Measurements from ENCODE around the gene BEST1. TPM values are rescaled to one million over a fixed set of nuclear protein-coding genes. Genes with fewer than 3 reads are reported as not detected.

Gene BEST1
- total and polyA plus RNA-seq, 2 of the 13 experiments (the other 11 are each of a cell fraction or from before 2014, with no cell fraction given): 0.09 to 0.65 TPM

- TF ChIP-seq KLF6 (CRISPR knock-in tag; IDR thresholded peaks at IDR 0.05) (peak; percentile 50; the same call in 1 of the 2 replicates), RXRA (CRISPR knock-in tag; IDR thresholded peaks at IDR 0.05) (peak; percentile 61; the same call in 1 of the 2 replicates), ZNF263 (CRISPR knock-in tag; IDR thresholded peaks at IDR 0.05) (peak; percentile 49; the same call in 1 of the 2 replicates), RBAK (CRISPR knock-in tag; IDR thresholded peaks at IDR 0.05) (0 out of 2 replicates have a peak, but pooled peaks have one; percentile 51), GFI1 (CRISPR knock-in tag; IDR thresholded peaks at IDR 0.05; ENCODE audit: borderline replicate concordance) (peak; percentile 74), ZMAT3 (CRISPR knock-in tag; conservative IDR thresholded peaks at IDR 0.05) (peak; percentile 47; the same call in 1 of the 2 replicates), NFAT5 (CRISPR knock-in tag; IDR thresholded peaks at IDR 0.05) (no peak), ZNF747 (CRISPR knock-in tag; IDR thresholded peaks at IDR 0.05; ENCODE audit: borderline replicate concordance) (no peak), AGO1 (IDR thresholded peaks at IDR 0.05; ENCODE audit: low read depth, low read length, poor library complexity, severe bottlenecking) (no peak), ZNF354B (CRISPR knock-in tag; IDR thresholded peaks at IDR 0.05) (no peak), MYNN (CRISPR knock-in tag; IDR thresholded peaks at IDR 0.05; ENCODE audit: low read depth) (no peak), ARID4A (CRISPR knock-in tag; IDR thresholded peaks at IDR 0.05; ENCODE audit: borderline replicate concordance) (peak; percentile 39; the same call in 1 of the 2 replicates), CREB1 (IDR thresholded peaks at IDR 0.05) (no peak), CREB1 (CRISPR knock-in tag; IDR thresholded peaks at IDR 0.05) (0 out of 2 replicates have a peak, but pooled peaks have one; percentile 14)
- TF ChIP-seq, protein P1, sequence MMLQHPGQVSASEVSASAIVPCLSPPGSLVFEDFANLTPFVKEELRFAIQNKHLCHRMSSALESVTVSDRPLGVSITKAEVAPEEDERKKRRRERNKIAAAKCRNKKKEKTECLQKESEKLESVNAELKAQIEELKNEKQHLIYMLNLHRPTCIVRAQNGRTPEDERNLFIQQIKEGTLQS (CRISPR knock-in tag; IDR thresholded peaks at IDR 0.05): no peak
- TF ChIP-seq, protein P2, sequence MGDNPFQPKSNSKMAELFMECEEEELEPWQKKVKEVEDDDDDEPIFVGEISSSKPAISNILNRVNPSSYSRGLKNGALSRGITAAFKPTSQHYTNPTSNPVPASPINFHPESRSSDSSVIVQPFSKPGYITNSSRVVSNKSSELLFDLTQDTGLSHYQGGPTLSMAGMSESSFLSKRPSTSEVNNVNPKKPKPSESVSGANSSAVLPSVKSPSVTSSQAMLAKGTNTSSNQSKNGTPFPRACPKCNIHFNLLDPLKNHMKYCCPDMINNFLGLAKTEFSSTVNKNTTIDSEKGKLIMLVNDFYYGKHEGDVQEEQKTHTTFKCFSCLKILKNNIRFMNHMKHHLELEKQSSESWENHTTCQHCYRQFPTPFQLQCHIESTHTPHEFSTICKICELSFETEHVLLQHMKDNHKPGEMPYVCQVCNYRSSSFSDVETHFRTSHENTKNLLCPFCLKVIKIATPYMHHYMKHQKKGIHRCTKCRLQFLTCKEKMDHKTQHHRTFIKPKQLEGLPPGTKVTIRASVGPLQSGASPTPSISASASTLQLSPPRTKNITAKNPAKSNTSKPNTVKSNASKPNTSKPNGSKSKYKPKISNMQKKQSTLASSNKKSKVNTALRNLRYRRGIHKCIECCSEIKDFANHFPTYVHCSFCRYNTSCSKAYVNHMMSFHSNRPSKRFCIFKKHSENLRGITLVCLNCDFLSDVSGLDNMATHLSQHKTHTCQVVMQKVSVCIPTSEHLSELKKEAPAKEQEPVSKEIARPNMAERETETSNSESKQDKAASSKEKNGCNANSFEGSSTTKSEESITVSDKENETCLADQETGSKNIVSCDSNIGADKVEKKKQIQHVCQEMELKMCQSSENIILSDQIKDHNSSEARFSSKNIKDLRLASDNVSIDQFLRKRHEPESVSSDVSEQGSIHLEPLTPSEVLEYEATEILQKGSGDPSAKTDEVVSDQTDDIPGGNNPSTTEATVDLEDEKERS (CRISPR knock-in tag; IDR thresholded peaks at IDR 0.05): peak; percentile 84; the same call in 1 of the 2 replicates
Measured at GRCh38 chr11:61980783-61981541, 30.8 kb downstream of the BEST1 start (continued).
